Cardiac fibroblast (primary cell): Measurements from ENCODE around the gene TREML1.
"Not testable (repeated sequence)": the region's sequence is repeated elsewhere in the genome, so short reads cannot be mapped to it uniquely, and the experiment has no call there.

Experiments used
- DNase-seq, 2 donors: peaks; one replicate each; pipeline versions ENCODE4 v3.0.0 to v3.0.0-alpha.2; 2010; ENCODE audit warnings: low read depth in 2 of 2
- H3K4me3 ChIP-seq, 2 donors: replicated peaks in 1 of 2; 1 replicate in 1 of 2; 2 replicates in 1 of 2; pipeline ENCODE4 v1.5.1; 2011; ENCODE audit warnings: low read depth in 2 of 2, low read length in 2 of 2, mild to moderate bottlenecking in 2 of 2, moderate library complexity in 1 of 2
- TF ChIP-seq, protein P1 (sequence below): IDR thresholded peaks from one replicate; pipeline ENCODE4 v1.5.1; 2011; ENCODE audit warnings: low read depth, mild to moderate bottlenecking, low read length, inconsistent platforms

TREML1 gene

DNA sequence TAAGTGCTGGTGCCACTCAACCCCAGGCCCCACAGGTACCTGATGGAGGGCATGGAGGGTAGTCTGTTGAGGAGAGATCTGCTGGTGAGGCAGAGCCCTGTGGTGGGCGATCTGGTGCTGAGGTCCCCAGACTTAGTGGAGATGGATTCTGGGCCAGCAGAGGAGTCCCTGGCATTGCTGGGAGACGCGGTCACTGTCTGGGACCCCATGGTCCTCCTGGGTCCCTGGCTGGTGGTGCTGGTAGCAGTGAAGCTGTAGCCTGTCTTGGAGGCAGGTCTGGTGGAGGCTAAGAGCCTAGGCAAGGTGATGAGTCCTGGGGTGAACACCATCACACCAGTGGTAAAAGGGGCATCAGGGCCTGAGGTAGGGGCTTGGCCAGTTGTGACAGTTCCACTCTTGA lies 40.2 kb upstream of the TREML1 start:
- no peak for DNase-seq
- H3K4me3 ChIP-seq: no peak overlapping the region
- TF ChIP-seq, protein P1, sequence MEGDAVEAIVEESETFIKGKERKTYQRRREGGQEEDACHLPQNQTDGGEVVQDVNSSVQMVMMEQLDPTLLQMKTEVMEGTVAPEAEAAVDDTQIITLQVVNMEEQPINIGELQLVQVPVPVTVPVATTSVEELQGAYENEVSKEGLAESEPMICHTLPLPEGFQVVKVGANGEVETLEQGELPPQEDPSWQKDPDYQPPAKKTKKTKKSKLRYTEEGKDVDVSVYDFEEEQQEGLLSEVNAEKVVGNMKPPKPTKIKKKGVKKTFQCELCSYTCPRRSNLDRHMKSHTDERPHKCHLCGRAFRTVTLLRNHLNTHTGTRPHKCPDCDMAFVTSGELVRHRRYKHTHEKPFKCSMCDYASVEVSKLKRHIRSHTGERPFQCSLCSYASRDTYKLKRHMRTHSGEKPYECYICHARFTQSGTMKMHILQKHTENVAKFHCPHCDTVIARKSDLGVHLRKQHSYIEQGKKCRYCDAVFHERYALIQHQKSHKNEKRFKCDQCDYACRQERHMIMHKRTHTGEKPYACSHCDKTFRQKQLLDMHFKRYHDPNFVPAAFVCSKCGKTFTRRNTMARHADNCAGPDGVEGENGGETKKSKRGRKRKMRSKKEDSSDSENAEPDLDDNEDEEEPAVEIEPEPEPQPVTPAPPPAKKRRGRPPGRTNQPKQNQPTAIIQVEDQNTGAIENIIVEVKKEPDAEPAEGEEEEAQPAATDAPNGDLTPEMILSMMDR: no peak

DNA sequence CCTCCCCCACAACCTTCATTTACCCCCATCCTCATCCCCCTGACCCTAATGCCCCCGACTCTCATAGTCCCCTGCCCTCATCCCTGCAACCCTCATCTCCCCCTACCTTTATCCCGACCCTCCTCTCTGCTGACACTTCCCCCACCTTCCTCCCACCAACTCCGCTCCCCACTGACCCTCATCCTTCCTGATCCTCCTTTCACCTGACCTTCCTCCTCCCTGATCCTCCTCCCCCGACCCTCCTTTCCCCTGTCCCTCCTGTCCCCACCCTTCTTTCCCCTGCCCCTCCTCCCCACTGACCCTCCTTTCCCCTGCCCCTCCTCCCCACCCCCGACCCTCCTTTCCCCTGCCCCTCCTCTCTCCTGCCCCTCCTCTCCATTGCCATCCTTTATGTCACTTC lies 39.7 kb upstream of the TREML1 start:
- no peak for DNase-seq
- H3K4me3 ChIP-seq: no peak overlapping the region
- TF ChIP-seq, protein P1: no peak

DNA sequence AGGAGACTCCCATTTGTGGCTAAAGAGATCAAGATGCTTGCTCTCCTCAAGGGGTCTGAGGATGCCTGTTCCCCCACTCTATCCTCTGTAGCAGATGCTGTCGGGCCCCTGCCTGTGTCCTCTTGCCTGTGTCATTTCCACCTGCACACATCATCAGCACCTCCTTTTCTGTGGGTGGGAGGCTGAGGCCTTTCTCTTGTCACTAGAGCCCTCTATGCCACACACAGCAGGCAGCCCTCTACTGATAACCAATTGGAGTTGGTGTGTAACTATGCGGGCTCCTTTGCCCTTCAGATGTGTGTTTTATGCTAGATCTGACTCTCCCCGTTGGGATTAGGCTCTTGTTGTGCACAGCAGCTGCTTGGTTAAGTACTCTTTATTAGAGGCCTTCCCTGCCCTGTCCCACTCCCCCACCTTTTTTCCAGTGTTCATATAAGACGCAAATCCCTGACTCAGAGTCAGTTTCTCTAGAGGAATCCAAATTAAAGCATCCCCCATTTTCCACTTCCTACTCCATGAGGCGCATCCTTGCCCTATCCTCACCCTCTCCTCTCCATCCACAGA lies 39.1 kb upstream of the TREML1 start:
- no peak for DNase-seq
- H3K4me3 ChIP-seq: no peak overlapping the region
- TF ChIP-seq, protein P1: no peak

DNA sequence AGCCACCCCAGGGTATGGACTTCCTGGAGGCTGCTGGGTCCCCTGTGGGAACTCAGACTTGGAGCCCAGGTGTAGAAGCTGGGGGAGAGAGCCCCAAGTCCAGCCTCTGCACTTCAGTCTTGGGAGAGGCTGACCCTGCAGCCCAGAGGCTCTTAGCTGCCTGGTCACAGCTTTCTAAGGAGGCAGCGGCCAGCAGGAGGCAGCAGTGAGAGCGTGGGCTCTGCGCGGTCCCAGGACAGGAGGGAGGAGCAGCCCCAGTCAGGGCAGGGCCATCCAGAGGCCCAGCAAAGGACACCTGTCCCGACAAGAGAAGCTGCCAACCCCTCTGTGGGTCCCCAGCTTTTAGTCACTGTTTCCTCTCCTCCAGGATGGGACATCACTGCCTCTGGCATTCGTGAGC lies 37.4 kb upstream of the TREML1 start:
- DNase-seq: peak; percentile 42 to 50
- no peak overlapping the region for H3K4me3 ChIP-seq
- TF ChIP-seq, protein P1: peak; percentile 76

DNA sequence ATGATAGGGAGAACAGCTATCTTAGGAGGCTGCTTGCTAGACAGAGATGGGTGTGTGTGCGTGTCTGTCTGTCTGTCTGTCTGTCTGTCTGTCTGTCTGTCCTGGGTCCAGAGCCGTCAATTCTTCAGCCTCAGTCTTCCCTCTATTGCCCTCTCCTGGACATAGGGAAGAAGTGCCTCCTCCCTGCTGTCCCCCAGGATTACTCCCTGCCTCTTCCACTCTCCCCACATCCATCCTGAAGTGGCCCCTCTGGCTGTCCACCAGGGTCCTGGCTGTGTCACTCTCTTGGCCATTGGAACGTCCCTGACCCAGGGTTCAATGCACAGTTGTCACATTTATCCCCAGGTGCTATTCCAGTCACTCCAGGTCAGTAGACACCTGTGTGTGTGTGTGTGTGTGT lies 36.6 kb upstream of the TREML1 start:
- DNase-seq: no peak
- TF ChIP-seq, protein P1: no peak
- no peak overlapping the region for H3K4me3 ChIP-seq

DNA sequence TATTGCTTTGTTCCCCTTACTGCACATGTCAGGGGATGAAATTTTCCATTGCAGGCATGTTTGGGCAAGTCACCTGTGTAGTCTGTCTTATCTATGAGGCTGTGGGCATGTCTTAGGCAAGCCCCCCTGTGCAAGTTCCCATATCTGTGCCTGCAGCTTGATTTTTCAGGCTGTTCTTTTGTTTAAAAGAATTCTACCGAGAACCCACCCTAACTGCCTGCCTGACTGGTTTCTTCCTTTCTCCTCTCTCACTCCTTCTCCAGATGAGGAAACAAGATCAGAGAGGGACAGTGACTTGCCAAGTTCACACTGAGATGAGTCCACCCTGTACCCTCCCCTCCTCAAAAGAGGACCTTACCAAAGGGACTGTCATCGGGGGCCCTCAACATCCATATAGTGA lies 35.8 kb upstream of the TREML1 start:
- H3K4me3 ChIP-seq: no peak overlapping the region
- DNase-seq: no peak
- TF ChIP-seq, protein P1: no peak

DNA sequence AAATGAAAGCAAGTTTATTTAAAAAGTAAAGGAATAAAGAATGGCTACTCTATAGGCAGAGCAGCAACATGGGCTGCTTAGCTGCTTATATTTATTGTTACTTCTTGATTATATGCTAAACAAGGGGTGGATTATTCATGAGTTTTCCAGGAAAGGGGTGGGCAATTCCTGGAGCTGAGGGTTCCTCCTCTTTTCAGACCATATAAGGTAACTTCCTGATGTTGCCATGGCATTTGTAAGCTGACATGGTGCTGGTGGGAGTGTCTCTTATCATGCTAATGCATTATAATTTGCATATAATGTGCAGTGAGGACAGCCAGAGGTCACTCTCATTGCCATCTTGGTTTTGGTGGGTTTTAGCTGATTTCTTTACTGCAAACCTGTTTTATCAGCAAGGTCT lies 34.9 kb upstream of the TREML1 start:
- not testable (repeated sequence) for DNase-seq, H3K4me3 ChIP-seq
